SHP77 (cell line): ENCODE measurements around the gene RNASE12.
"Not testable (repeated sequence)": the region's sequence is repeated elsewhere in the genome, so short reads cannot be mapped to it uniquely, and the experiment has no call there.

Experiments used
- DNase-seq, 2 experiments: peaks; one replicate each; lab custom pipeline; 2025; lab: John Stamatoyannopoulos, UW

Gene RNASE12

GRCh38 chr14:20580242-20580641, 10.9 kb downstream of the RNASE12 start:
- DNase-seq = no peak

DNA sequence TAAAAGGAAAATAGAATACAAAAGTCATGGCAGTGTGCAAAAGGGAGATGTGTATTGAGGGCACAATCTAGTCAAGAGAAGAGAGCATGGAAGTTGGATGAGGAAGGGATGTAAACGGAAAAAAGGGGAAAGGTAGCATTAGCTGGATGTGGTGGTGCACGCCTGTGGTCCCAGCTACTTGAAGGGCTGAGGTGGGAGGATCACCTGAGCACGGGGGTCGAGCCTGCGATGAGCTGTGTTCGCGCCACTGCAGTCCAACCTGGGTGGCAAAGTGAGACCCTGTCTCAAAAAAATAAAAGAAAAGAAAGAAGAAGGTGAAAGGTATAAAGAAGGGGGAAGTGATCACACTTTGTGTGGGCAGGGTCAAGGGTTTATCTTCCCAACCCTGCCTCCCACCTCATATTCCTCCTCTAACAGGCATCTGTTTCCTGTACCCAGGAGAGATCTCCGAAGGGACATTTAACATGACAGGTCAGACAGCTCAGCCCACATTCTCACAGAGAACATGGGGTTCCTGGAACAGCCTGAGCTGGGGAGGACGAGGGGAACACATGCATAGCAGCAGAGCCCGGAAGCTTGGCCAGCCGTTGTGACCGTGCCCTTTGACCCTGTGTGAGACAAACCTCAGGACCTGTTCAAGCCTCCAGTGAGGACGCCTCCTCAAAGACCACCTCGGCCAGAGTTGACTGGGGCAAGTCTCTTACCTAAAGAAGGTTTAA, 12.2 kb downstream of the RNASE12 start:
- DNase-seq = no peak

GRCh38 chr14:20578325-20578724, 12.9 kb downstream of the RNASE12 start:
- DNase-seq = no peak

DNA sequence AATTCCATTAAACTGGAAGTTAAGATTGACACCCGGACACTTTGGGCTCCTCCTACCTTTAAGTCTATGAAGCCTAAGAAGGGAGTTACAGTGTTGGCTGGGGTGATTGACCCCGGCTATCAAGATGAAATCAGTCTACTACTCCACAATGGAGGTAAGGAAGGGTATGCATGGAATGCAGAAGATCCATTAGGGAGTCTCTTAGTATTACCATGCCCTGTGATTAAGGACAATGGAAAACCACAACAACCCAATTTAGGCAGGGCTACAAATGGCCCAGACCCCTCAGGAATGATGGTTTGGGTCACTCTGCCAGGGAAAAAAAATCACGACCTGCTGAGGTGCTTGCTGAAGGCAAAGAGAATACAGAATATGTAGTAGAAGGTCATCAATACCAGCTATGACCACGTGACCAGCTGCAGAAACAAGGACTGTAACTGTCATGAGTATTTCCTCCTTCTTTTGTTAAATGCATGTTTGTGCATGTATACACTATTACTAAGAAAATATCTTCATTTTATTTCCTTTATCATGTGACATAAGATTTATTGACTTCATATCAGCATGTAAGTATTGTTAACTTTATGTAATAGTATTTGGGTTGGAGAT, 18.7 kb downstream of the RNASE12 start:
- not testable (repeated sequence) for DNase-seq

GRCh38 chr14:20570720-20571119, 20.5 kb downstream of the RNASE12 start:
- DNase-seq = not testable (repeated sequence)

DNA sequence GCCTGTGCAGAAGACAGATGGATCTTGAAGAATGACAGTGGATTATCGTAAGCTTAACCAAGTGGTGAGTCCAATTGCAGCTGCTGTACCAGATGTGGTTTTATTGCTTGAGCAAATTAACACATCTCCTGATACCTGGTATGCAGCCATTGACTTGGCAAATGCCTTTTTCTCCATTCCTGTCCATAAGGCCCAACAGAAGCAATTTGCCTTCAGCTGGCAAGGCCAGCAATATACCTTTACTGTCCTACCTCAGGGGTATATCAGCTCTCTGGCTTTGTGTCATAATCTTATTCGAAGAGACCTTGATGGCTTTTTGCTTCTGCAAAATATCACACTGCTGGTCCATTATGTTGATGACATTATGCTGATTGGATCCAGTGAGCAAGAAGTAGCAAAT, 21.3 kb downstream of the RNASE12 start:
- DNase-seq = not testable (repeated sequence)

GRCh38 chr14:20569066-20569465, 22.1 kb downstream of the RNASE12 start:
- DNase-seq = no peak

GRCh38 chr14:20568393-20568792, 22.8 kb downstream of the RNASE12 start:
- no peak for DNase-seq

- not testable (repeated sequence) for DNase-seq
These were observed 24.0 kb downstream of the RNASE12 start for GRCh38 chr14:20567199-20567598.

DNA sequence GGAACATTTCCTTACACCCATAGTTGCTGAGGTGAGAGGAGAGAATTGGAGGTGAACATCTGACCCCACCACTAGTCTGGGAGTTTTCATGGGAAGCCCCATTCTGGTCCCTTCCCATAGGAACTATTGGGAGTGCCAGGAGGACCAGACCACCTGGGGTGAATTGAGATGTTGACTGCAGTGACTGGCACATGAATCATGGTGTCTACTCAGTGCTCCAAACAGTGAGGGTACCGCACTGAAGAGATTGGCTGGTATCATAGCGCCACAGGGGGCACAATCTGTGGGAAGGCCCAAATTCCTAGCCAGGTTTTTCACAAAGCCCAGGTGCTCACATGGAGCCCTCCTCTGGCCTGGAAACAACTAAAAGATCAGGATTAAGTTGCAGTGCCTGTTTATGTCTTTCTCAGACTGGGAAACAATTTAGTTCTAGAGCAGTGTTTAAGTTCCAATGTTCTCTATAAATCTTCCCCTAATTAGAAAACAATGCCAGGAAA, 26.6 kb downstream of the RNASE12 start:
- no peak for DNase-seq

GRCh38 chr14:20563971-20564370, 27.2 kb downstream of the RNASE12 start:
- no peak for DNase-seq

- no peak for DNase-seq
These were observed 30.2 kb downstream of the RNASE12 start, which contains the start of gene RNASE9 for GRCh38 chr14:20560961-20561360. Gene RNASE9, minus strand, starts transcription at chr14:20561047.

DNA sequence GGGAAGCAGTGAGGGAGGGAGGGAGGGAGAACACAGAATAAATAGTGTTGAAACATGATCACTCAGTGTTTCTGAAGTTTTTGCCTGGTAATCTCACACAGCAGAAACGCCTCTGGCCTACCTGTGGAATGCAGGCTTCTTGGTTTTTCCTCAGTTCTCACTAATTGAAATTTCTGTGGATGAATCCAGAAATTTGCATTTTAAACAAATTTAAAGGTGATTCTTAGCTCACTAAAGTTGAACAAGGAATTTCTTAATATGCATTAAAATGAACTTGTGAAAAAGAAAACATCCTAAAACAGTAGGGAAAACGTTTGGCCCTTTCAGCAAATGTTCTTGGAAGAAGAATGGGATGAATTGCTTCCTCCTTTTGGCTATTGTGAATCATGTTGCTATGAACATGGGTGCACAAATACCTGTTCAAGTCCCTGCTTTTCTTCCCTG, 31.7 kb downstream of the RNASE12 start:
- no peak for DNase-seq

- DNase-seq = no peak
These were observed 34.0 kb downstream of the RNASE12 start for GRCh38 chr14:20557212-20557542.

DNA sequence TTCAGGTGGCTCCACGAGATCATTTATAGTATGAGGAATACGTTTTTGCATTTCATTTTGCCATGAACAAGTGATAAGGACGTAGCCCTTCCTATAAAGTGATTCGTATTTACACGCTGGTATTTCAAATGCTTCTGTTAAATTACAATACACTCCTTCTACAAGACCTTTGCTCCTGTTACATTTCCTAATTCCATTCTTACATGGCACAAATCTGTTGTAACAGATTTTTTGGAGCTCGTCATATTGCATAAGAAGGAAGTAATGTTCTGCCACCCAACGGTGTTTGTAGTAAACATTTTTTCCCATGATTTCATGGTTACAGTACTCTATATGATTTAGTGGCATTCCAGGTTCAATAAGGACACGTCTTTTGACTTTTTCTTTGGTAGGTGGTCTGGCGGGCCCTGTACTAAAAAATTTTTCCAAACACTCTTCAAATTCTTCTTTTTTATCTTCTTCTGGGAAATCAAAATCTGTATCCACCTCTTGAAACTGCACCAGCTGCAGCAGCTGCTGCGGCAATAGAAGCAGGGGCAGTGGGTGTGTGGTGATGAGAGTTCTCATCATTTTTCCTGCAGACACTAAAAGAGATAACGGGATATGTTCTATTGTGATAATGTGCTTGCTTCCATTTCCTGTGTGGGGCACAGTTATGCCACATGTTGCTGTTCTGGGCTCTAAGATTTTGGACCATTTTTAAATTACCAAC, 34.5 kb downstream of the RNASE12 start:
- DNase-seq = no peak

DNA sequence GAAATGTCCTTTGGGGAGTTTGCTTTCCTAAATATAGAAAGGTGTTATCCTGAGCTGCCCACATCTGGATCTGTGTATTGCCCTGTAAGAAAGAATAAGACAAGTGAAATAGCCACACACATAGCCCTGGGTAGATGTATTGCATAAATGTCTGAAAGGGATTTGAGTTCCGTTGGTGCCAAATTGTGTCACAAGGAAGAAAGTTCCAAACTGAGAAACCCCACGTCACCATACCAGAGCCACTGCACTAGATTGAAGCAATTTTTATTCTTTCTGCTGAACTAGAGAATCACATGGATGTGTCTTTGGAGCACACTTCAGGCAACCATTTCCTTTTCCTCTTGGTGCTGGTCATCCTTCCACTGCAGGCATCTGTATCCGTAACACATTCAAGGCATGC, 35.3 kb downstream of the RNASE12 start:
- DNase-seq = no peak

GRCh38 chr14:20553024-20553423, 38.2 kb downstream of the RNASE12 start:
- DNase-seq = no peak

GRCh38 chr14:20551606-20552005, 39.6 kb downstream of the RNASE12 start:
- no peak for DNase-seq

DNA sequence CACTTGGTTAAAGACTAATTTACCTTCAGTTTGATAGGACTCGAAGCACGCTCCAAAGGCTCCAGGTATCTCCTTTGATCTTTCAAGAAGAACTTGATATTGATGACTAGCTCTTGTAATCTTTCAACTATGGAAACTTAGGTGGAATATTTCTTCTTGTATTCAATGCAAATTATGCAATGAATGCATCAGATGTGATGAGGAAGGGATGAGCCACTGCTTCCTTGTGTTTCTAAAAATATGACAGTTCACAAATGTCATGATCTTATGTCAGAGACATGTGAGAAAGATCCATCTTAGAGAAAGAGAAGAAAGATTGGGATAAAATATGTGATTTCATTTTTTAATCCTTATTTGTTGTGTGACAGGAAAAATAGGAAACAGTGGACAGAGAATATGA, 40.2 kb downstream of the RNASE12 start:
- no peak for DNase-seq

DNA sequence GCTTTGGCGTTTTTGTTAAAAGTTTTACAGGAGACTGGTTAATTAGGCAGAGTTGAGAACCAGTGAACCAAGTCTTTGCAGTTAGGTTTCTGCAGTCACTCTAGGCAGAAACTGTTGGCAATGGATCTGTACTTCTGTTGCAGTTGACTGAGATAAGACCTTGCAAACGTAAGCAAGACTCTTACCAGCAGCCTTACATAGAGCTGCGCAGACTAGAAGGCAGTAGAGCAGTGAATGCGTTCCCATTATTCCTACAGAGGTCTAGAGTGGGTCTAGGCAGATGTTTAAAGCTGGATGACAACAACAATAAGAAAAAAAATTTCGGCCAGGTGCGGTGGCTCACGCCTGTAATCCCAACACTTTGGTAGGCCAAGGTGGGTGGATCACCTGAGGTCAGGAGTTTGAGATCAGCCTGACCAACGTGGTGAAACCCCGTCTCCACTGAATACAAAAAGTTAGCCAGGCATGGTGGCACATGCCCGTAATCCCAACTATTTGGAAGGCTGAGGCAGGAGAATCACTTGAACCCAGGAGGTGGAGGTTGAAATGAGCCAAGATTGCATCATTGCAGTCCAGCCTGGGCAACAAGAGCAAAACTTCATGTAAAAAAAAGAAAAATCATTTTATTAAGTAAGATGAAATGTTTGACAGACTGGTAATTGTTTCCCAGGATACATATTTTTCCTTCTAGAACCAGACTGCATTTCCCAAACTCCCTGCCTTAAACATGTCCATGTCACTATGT, 42.6 kb downstream of the RNASE12 start:
- no peak for DNase-seq

GRCh38 chr14:20546877-20547276, 44.3 kb downstream of the RNASE12 start:
- no peak for DNase-seq
